Measurements from ENCODE around the gene TUBGCP3. TPM values are rescaled to one million over a fixed set of nuclear protein-coding genes. Genes with fewer than 3 reads are reported as not detected.
"Not testable (repeated sequence)": the region's sequence is repeated elsewhere in the genome, so short reads cannot be mapped to it uniquely, and the experiment has no call there.

Gene TUBGCP3, protein sequence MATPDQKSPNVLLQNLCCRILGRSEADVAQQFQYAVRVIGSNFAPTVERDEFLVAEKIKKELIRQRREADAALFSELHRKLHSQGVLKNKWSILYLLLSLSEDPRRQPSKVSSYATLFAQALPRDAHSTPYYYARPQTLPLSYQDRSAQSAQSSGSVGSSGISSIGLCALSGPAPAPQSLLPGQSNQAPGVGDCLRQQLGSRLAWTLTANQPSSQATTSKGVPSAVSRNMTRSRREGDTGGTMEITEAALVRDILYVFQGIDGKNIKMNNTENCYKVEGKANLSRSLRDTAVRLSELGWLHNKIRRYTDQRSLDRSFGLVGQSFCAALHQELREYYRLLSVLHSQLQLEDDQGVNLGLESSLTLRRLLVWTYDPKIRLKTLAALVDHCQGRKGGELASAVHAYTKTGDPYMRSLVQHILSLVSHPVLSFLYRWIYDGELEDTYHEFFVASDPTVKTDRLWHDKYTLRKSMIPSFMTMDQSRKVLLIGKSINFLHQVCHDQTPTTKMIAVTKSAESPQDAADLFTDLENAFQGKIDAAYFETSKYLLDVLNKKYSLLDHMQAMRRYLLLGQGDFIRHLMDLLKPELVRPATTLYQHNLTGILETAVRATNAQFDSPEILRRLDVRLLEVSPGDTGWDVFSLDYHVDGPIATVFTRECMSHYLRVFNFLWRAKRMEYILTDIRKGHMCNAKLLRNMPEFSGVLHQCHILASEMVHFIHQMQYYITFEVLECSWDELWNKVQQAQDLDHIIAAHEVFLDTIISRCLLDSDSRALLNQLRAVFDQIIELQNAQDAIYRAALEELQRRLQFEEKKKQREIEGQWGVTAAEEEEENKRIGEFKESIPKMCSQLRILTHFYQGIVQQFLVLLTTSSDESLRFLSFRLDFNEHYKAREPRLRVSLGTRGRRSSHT
- total RNA-seq (2014; rRNA removed; shearing (Covaris generic)), result 19.2 and 25.8 TPM in 2 replicates

DNA sequence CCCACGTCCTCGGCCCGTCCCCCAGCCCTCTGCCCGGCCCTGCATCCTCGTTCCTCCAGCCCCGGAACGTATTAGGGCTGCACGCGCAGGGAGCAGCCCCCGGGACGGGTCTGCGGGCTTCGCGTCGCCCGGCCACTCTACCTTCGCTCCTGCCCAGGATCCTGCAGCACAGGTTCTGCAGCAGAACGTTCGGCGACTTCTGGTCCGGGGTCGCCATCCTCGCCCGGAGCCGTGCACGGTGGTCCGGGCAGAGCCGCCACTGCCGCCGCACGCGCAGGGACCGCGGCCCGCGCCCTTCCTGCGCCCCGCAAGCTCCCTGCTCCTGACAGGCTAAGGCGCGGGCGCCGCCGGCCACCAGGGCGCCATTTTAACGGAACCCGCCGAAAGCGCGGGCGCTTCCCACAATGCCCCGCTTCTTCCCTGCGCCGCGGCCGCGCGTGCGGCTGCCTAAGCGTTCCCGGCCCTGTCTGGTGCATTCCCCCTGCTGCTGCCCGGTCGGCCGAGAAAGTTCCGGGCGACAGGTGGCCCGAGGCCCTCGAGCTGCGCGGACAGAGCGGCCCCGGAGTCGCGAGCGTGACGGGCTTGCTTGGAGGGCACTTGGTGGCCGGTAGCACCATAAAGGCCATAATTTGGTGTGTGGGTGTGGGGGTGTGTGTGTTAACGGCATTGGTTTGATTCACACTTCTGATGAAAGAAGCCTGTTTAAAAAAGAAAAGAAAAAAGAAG, at the start of gene TUBGCP3:
TSS of gene TUBGCP3 (minus strand) at position 390 of the 726 bp plus-strand sequence. CDS start at position 217, 173 bp downstream.
- peak; percentile 93 for DNase-seq
- Histone ChIP-seq H3K36me3 (replicated peaks; ENCODE audit: control insufficient read depth, insufficient read depth, low read length) (no peaks in the 10 kb centered on the region), H3K27me3 (ENCODE audit: control insufficient read depth, insufficient read depth, low read length) (no peaks in the 10 kb centered on the region), H3K4me3 (ENCODE audit: insufficient read depth, low read depth, low read length) (peak within 1 kb of the TSS; percentile 91)

DNA sequence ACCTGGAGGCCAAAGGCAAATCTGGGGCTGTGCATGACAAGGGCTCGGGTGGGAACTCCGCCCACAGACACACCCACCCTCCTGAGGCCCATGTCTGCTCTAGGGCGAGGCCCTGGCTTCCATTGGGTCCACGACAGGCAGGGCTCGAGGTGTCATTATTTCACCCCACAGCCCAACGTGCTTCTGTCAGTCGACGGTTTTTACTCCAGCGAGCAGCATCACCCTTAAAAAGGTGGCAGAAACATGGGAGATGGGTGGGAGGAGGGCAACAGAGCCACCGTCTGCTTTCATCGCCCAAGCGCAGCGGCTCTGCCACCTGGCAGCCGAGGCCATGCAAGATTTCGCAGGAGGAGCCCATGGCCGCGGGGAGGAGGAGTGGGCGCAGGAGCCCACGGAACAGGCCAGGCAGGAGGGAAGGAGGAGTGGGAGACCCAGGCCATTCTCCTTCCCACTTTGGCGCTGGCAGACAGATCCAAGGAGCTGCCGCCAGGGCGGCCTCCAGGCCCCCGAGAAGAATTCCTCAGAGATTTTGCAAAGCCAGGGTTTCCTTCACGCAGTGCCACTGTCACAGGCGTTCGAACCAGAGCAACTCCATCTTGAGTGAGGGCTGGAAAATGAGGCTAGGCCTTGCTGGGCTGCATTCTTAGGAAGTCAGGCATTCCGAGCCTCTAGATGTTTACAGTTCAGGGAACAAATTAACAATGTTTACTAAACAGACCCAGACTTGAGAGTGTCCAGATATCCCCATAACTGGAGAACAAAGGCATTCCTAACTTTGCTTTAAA, 49.3 kb upstream of the TUBGCP3 start:
- Histone ChIP-seq H3K36me3 (replicated peaks; ENCODE audit: control insufficient read depth, insufficient read depth, low read length) (no peaks in the 10 kb centered on the region), H3K4me3 (ENCODE audit: insufficient read depth, low read depth, low read length) (no peak overlapping the region), H3K27me3 (ENCODE audit: control insufficient read depth, insufficient read depth, low read length) (no peaks in the 10 kb centered on the region; the same call in 1 of the 2 replicates)
- peak; percentile 77 for DNase-seq

DNA sequence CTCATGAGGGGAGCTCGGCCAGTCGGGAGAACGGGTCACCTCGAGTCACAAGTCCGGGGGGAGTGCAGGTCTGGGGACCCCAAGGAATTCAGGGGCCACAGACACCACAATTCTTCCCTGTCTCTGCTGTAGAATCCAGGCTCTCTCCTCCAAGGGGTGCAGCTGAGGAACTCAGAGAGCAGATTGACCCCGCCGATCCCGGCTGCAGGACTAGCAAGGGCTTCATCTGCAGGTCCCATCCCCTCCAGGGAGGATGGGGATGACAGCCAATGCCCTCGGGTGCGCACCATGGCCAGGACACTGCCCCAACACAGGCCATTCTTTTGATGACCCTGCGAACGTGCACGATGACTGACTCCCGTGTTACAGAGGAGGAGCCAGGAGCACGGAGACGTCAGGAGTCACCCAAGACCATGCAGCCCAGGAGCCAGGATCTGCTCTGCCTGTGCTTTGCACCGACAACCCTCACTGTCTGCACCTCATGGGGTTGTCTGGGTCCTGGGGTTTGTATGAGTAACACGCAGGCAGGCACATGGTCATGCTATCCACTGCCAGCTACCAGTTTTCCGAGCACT, 48.5 kb upstream of the TUBGCP3 start:
- Histone ChIP-seq H3K4me3 (ENCODE audit: insufficient read depth, low read depth, low read length) (no peak overlapping the region), H3K27me3 (ENCODE audit: control insufficient read depth, insufficient read depth, low read length) (no peaks in the 10 kb centered on the region; the same call in 1 of the 2 replicates), H3K36me3 (replicated peaks; ENCODE audit: control insufficient read depth, insufficient read depth, low read length) (no peaks in the 10 kb centered on the region)
- DNase-seq, result peak; percentile 30

- no peak for DNase-seq
- H3K27me3 ChIP-seq (ENCODE audit: control insufficient read depth, insufficient read depth, low read length), result no peaks in the 10 kb centered on the region; the same call in 1 of the 2 replicates
- H3K36me3 ChIP-seq (replicated peaks; ENCODE audit: control insufficient read depth, insufficient read depth, low read length), result no peaks in the 10 kb centered on the region
- H3K4me3 ChIP-seq (ENCODE audit: insufficient read depth, low read depth, low read length), result no peak overlapping the region
Measured at GRCh38 chr13:112635323-112635722, 47.4 kb upstream of the TUBGCP3 start.

DNA sequence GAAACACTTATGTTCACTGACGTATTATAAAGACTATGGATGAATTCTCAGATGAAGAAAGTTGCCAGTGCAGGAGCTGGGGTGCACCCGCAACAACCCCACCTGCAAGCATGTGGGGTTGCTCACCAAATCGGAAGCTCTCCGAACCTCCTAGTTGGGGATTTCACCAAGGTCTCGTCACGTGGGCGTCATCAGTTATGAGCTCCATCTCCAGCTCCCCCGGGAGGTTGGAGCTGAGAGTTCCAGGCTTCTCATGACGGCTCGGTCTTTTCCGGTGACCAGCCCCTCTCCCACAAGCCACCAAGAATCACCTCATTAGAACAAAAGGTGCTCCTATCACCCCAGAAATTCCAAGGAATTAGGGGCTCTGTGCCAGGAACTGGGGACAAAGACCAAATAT, 46.1 kb upstream of the TUBGCP3 start:
- Histone ChIP-seq H3K36me3 (replicated peaks; ENCODE audit: control insufficient read depth, insufficient read depth, low read length) (no peaks in the 10 kb centered on the region), H3K4me3 (ENCODE audit: insufficient read depth, low read depth, low read length) (no peak overlapping the region), H3K27me3 (ENCODE audit: control insufficient read depth, insufficient read depth, low read length) (no peaks in the 10 kb centered on the region)
- DNase-seq, result no peak

DNA sequence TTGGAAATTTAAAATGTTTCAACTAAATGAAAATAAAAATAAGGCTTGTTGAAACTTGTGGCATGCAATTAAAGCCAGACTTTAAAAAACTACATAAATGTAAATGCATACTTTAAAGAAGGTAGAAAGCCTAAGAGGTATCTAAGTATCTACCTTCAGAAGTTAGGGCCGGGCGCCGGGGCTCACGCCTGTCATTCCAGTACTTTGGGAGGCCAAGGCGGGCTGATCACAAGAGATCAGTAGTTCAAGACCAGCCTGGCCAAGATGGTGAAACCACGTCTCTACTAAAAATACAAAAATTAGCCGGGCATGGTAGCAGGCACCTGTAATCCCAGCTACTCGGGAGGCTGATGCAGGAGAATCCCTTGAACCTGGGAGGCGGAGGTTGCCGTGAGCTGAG, 42.3 kb upstream of the TUBGCP3 start:
- not testable (repeated sequence) for DNase-seq; H3K4me3 ChIP-seq (ENCODE audit: insufficient read depth, low read depth, low read length); H3K27me3 ChIP-seq (ENCODE audit: control insufficient read depth, insufficient read depth, low read length); H3K36me3 ChIP-seq (replicated peaks; ENCODE audit: control insufficient read depth, insufficient read depth, low read length)

- Histone ChIP-seq H3K27me3 (ENCODE audit: control insufficient read depth, insufficient read depth, low read length) (no peaks in the 10 kb centered on the region), H3K4me3 (ENCODE audit: insufficient read depth, low read depth, low read length) (no peak overlapping the region), H3K36me3 (replicated peaks; ENCODE audit: control insufficient read depth, insufficient read depth, low read length) (no peaks in the 10 kb centered on the region)
- DNase-seq, result no peak
Measured at GRCh38 chr13:112629161-112629560, 41.2 kb upstream of the TUBGCP3 start.

- H3K4me3 ChIP-seq (ENCODE audit: insufficient read depth, low read depth, low read length); DNase-seq; H3K27me3 ChIP-seq (ENCODE audit: control insufficient read depth, insufficient read depth, low read length); H3K36me3 ChIP-seq (replicated peaks; ENCODE audit: control insufficient read depth, insufficient read depth, low read length): not testable (repeated sequence)
Measured at GRCh38 chr13:112627613-112628012, 39.7 kb upstream of the TUBGCP3 start.

- no peaks in the 10 kb centered on the region for H3K27me3 ChIP-seq (ENCODE audit: control insufficient read depth, insufficient read depth, low read length)
- H3K4me3 ChIP-seq (ENCODE audit: insufficient read depth, low read depth, low read length), result no peak overlapping the region
- DNase-seq, result no peak
- no peaks in the 10 kb centered on the region for H3K36me3 ChIP-seq (replicated peaks; ENCODE audit: control insufficient read depth, insufficient read depth, low read length)
Measured at GRCh38 chr13:112627161-112627560, 39.2 kb upstream of the TUBGCP3 start.

DNA sequence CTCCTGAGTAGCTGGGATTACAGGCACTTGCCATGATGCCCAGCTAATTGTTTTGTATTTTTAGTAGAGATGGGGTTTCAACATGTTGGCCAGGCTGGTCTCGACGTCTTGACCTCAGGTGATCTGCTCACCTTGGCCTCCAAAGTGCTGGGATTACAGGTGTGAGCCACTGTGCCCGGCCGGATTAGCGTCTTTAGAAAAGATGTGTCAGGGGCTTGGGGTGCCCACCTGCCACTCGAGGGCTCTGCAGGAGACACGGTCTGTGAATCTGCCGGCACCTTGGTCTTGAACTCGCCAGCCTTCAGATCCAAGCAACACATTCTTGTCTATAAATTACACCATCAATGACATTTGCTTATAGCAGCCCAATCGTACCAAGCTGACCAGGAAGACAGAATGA, 38.8 kb upstream of the TUBGCP3 start:
- H3K4me3 ChIP-seq (ENCODE audit: insufficient read depth, low read depth, low read length), result no peak overlapping the region
- H3K36me3 ChIP-seq (replicated peaks; ENCODE audit: control insufficient read depth, insufficient read depth, low read length), result no peaks in the 10 kb centered on the region
- no peak for DNase-seq
- H3K27me3 ChIP-seq (ENCODE audit: control insufficient read depth, insufficient read depth, low read length), result no peaks in the 10 kb centered on the region

DNA sequence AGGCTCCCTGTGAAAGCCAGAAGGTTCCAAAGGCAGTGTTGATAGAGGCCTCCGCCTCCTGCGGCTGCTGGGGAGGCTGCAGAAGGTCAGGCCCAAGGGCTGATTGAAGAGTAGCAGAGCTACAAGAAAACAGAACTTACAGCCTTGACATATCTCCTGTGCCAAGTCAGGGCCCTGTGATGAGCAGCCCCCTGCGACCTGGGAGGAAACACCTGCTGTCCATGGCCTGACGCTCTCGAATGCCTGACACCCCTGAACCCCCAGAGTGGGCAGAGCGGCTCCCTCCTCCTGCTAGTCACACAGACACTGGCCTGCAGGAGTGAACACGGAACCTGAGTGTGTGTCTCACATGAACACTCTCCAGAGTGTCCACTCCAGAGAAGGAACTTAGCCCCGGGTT, 38.2 kb upstream of the TUBGCP3 start:
- no peak overlapping the region for H3K4me3 ChIP-seq (ENCODE audit: insufficient read depth, low read depth, low read length)
- H3K27me3 ChIP-seq (ENCODE audit: control insufficient read depth, insufficient read depth, low read length), result no peaks in the 10 kb centered on the region
- no peaks in the 10 kb centered on the region for H3K36me3 ChIP-seq (replicated peaks; ENCODE audit: control insufficient read depth, insufficient read depth, low read length)
- DNase-seq, result no peak

GRCh38 chr13:112625698-112626097, 37.7 kb upstream of the TUBGCP3 start:
- no peaks in the 10 kb centered on the region for H3K36me3 ChIP-seq (replicated peaks; ENCODE audit: control insufficient read depth, insufficient read depth, low read length)
- H3K4me3 ChIP-seq (ENCODE audit: insufficient read depth, low read depth, low read length), result no peak overlapping the region
- no peak for DNase-seq
- no peaks in the 10 kb centered on the region for H3K27me3 ChIP-seq (ENCODE audit: control insufficient read depth, insufficient read depth, low read length)

GRCh38 chr13:112624602-112625430, 36.9 kb upstream of the TUBGCP3 start:
- DNase-seq, result no peak
- Histone ChIP-seq H3K36me3 (replicated peaks; ENCODE audit: control insufficient read depth, insufficient read depth, low read length) (no peaks in the 10 kb centered on the region), H3K27me3 (ENCODE audit: control insufficient read depth, insufficient read depth, low read length) (no peaks in the 10 kb centered on the region), H3K4me3 (ENCODE audit: insufficient read depth, low read depth, low read length) (no peak overlapping the region)

Data from H7 (cell line).